PFSK-1 (cell line): ENCODE data around the gene KIF6.

Experiments
- FOXP2 ChIP-seq: optimal IDR thresholded peaks from 2 replicates; pipeline ENCODE3; 2011; ENCODE audit warnings: borderline replicate concordance, control low read depth, inconsistent platforms; ENCODE audit not compliant: insufficient read depth; ENCODE audit errors: extremely low read length, extremely low read depth
- POLR2AphosphoS5 ChIP-seq: IDR thresholded peaks from 2 replicates; pipeline ENCODE4 v1.6.1; 2012; ENCODE audit warnings: low read depth, mild to moderate bottlenecking, control low read depth, low read length, moderate library complexity
- SIN3A ChIP-seq: IDR thresholded peaks from 2 replicates; pipeline ENCODE4 v1.6.1; 2012; ENCODE audit warnings: mild to moderate bottlenecking, low read length, moderate library complexity, borderline replicate concordance; ENCODE audit not compliant: insufficient read depth
- TAF1 ChIP-seq: IDR thresholded peaks from 2 replicates; pipeline ENCODE4 v1.6.1; 2012; ENCODE audit warnings: low read length, control low read depth, borderline replicate concordance; ENCODE audit not compliant: insufficient read depth
- TF ChIP-seq, protein P1 (sequence below), 2 experiments: IDR thresholded peaks; 2 replicates each; pipeline versions ENCODE4 v1.6.1 to v1.8.0; 2011 to 2012; ENCODE audit warnings: low read depth in 2 of 2, low read length in 2 of 2, control low read depth in 1 of 2, inconsistent platforms in 1 of 2, mild to moderate bottlenecking in 1 of 2, moderate library complexity in 1 of 2; ENCODE audit not compliant: insufficient read depth in 1 of 2

The KIF6 gene

DNA sequence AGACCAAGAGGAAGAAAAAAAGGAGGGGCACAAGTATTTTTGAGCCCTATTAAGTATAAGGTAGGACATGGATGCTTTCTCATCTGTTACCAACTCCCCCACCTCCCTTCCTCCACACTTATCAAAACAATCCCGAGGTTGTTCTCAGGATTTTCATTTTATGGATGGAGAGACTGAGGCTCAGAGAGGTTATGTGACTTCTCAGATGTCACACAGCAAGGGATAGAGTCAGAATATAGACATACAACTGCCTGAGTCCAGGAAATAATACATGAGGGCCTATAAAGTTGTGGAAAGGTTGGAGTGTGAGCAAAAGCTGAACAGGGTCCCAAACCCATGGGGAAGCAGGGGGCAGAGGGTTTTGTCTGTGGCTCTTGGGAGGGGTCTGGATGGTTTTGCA is 430.3 kb downstream of the KIF6 start:
- TF ChIP-seq, protein P1, sequence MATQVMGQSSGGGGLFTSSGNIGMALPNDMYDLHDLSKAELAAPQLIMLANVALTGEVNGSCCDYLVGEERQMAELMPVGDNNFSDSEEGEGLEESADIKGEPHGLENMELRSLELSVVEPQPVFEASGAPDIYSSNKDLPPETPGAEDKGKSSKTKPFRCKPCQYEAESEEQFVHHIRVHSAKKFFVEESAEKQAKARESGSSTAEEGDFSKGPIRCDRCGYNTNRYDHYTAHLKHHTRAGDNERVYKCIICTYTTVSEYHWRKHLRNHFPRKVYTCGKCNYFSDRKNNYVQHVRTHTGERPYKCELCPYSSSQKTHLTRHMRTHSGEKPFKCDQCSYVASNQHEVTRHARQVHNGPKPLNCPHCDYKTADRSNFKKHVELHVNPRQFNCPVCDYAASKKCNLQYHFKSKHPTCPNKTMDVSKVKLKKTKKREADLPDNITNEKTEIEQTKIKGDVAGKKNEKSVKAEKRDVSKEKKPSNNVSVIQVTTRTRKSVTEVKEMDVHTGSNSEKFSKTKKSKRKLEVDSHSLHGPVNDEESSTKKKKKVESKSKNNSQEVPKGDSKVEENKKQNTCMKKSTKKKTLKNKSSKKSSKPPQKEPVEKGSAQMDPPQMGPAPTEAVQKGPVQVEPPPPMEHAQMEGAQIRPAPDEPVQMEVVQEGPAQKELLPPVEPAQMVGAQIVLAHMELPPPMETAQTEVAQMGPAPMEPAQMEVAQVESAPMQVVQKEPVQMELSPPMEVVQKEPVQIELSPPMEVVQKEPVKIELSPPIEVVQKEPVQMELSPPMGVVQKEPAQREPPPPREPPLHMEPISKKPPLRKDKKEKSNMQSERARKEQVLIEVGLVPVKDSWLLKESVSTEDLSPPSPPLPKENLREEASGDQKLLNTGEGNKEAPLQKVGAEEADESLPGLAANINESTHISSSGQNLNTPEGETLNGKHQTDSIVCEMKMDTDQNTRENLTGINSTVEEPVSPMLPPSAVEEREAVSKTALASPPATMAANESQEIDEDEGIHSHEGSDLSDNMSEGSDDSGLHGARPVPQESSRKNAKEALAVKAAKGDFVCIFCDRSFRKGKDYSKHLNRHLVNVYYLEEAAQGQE (IDR thresholded peaks at IDR 0.05; ENCODE audit: insufficient read depth in 1 of 2, low read depth in 2 of 2, low read length in 2 of 2): no peak
- TF ChIP-seq SIN3A: no peak
- TF ChIP-seq TAF1: no peak
- TF ChIP-seq POLR2AphosphoS5: no peak

DNA sequence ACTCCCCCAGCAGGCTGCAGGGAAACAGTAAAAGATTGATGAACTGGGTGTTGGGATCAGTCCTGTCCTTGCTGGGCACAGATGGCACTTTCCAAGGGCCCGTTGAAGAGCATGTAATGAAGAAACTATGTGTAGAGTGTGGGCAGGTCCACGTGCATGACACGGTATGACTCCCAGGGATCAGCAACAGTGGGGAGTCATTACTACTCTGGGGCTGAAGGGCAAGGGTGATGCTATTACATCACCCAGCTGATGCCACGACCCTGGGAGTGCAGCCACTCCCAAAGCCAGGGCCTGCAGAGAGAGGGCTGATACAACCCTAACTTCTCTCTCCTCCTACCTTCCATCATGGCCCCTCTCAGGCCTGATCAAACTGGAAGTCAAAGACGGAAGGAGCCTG is 431.1 kb downstream of the KIF6 start:
- TF ChIP-seq, protein P1 (IDR thresholded peaks at IDR 0.05; ENCODE audit: insufficient read depth in 1 of 2, low read depth in 2 of 2, low read length in 2 of 2): no peak
- TF ChIP-seq POLR2AphosphoS5 (no peak), SIN3A (no peak), TAF1 (no peak), FOXP2 (no peak)

DNA sequence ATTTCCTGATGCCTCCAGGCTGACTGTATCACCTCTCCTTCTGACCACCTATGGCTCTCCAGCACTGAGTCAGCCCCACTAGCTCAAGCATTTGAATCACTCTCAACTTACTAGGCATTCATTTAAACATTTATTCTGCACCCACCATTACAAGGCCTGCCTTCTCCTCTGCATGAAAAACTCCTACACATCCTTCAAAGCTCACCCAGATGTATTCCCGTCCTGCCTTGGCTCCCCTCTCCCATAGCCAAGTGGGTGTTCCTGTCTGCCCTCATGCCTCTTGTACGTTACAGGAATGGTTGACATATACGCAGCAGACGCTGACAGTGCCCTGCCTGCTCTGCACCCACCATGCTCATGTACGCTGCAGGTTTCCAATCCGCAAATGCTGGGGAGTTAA is 432.6 kb downstream of the KIF6 start:
- TF ChIP-seq POLR2AphosphoS5 (no peak), FOXP2 (no peak), SIN3A (no peak), TAF1 (no peak)
- TF ChIP-seq, protein P1 (IDR thresholded peaks at IDR 0.05; ENCODE audit: insufficient read depth in 1 of 2, low read depth in 2 of 2, low read length in 2 of 2): no peak

DNA sequence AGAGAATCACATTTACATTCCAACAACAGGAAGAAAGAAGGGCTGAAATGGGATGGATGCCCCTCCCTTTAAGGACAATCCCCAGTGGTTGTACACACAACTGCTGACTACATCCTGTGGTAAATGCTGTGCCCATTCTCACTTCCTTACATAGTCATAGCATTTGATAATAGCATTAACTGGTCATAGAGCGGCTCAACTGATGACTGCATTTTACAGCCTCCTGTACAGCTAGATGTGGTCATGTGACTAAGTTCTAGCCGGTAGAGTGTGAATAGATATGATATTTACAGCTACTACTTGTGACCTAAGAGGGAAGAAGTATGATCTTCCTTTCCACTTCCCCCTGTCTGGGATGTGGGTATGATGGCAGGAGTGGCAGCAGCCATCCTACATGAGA is 435.7 kb downstream of the KIF6 start:
- TF ChIP-seq, protein P1 (IDR thresholded peaks at IDR 0.05; ENCODE audit: insufficient read depth in 1 of 2, low read depth in 2 of 2, low read length in 2 of 2): no peak

DNA sequence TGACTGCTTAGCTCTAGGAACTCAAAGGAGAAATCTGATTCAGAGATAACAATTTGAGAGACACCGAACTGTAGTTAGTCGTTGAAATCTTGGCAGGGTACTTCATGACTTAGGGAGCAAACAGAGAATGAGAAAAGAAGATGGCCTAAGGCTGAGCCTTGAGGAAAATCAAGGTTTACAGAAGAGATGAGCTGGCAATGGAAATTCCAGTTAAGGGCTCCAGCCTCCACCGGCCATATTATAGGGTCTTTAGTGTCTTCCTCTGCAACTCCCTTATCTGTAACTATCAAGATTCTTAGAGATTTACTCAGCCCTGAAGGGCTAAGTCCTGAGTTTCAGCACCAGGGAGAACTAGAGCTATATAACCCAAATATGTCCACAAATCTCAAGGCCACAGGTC is 437.6 kb downstream of the KIF6 start:
- TF ChIP-seq SIN3A: no peak
- TF ChIP-seq FOXP2: no peak
